WTC11 (cell line): ENCODE data around the gene AFM. TPM values are rescaled to one million over a fixed set of nuclear protein-coding genes. Genes with fewer than 3 reads are reported as not detected.

Source experiments
- ATAC-seq: fragments of 200-7000 bp; cut with Tn5 transposase; 2 replicates; pipeline ENCODE4 v1.10.0; 2021; ENCODE audit warnings: mild to moderate bottlenecking, moderate library complexity
- CTCF ChIA-PET: fragments of 300-600 bp; sonication (Branson Sonifier 250); formaldehyde crosslinking; loops from one replicate; lab custom pipeline; 2021; ENCODE audit warnings: antibody characterized with exemption; lab: Charles Lee
- POLR2A ChIA-PET: fragments of 350-600 bp; sonication (Branson Sonifier 250); formaldehyde crosslinking; loops from one replicate; lab custom pipeline; 2021; ENCODE audit warnings: antibody characterized with exemption; lab: Charles Lee
- DNase-seq: peaks from one replicate; pipeline ENCODE4 v3.0.0; 2021; ENCODE audit warnings: low spot score
- H3K27ac Mint-ChIP-seq: 2 replicates; pipeline ENCODE4 v1.8.0; 2021; ENCODE audit warnings: mixed read lengths
- H3K27me3 Mint-ChIP-seq: 2 replicates; pipeline ENCODE4 v1.8.0; 2021; ENCODE audit warnings: low read depth, mild to moderate bottlenecking, moderate library complexity, mixed read lengths
- H3K36me3 Mint-ChIP-seq: 2 replicates; pipeline ENCODE4 v1.8.0; 2021; ENCODE audit warnings: mixed read lengths
- H3K4me1 Mint-ChIP-seq: 2 replicates; pipeline ENCODE4 v1.8.0; 2022; ENCODE audit warnings: mixed read lengths
- H3K4me3 Mint-ChIP-seq: 2 replicates; pipeline ENCODE4 v1.8.0; 2021; ENCODE audit warnings: mild to moderate bottlenecking, moderate library complexity, mixed read lengths
- H3K9me3 Mint-ChIP-seq: 2 replicates; pipeline ENCODE4 v1.8.0; 2021; ENCODE audit warnings: mixed read lengths
- CBFB ChIP-seq: sonication (generic); formaldehyde crosslinking; IDR thresholded peaks from 2 replicates; pipeline ENCODE4 v1.8.1; 2022; ENCODE audit warnings: mild to moderate bottlenecking, low read depth, missing genetic modification reagents
- CREM ChIP-seq: sonication (generic); formaldehyde crosslinking; IDR thresholded peaks from 2 replicates; pipeline ENCODE4 v1.8.1; 2022; ENCODE audit warnings: mild to moderate bottlenecking, missing genetic modification reagents, moderate library complexity
- MXD4 ChIP-seq: fragments of 250-450 bp; sonication (Bioruptor Pico); IDR thresholded peaks from 2 replicates; pipeline ENCODE4 v1.8.0; 2021; ENCODE audit warnings: mild to moderate bottlenecking, moderate library complexity, borderline replicate concordance
- NFE2L1 ChIP-seq: sonication (generic); formaldehyde crosslinking; IDR thresholded peaks from 2 replicates; pipeline ENCODE4 v1.8.1; 2023; ENCODE audit warnings: missing genetic modification reagents
- NFYB ChIP-seq: sonication (generic); formaldehyde crosslinking; conservative IDR thresholded peaks from 2 replicates; pipeline ENCODE4 v1.8.0; 2022; ENCODE audit warnings: low read depth, missing genetic modification reagents
- SMAD3 ChIP-seq: sonication (generic); formaldehyde crosslinking; IDR thresholded peaks from 2 replicates; pipeline ENCODE4 v1.8.0; 2022; ENCODE audit warnings: missing genetic modification reagents, mild to moderate bottlenecking, borderline replicate concordance
- SOX15 ChIP-seq: fragments of 250-450 bp; sonication (Bioruptor Pico); IDR thresholded peaks from 2 replicates; pipeline ENCODE4 v1.9.0; 2021; ENCODE audit warnings: mild to moderate bottlenecking
- SP1 ChIP-seq: sonication (generic); formaldehyde crosslinking; conservative IDR thresholded peaks from 2 replicates; pipeline ENCODE4 v1.8.1; 2022; ENCODE audit warnings: missing genetic modification reagents
- TCF7 ChIP-seq: sonication (generic); formaldehyde crosslinking; IDR thresholded peaks from 2 replicates; pipeline ENCODE4 v1.8.0; 2022; ENCODE audit warnings: mild to moderate bottlenecking, low read depth, missing genetic modification reagents, moderate library complexity
- ZNF219 ChIP-seq: sonication (generic); formaldehyde crosslinking; IDR thresholded peaks from 2 replicates; pipeline ENCODE4 v1.8.0; 2023; ENCODE audit warnings: missing genetic modification reagents, mild to moderate bottlenecking, borderline replicate concordance
- ZNF263 ChIP-seq: sonication (generic); formaldehyde crosslinking; IDR thresholded peaks from 2 replicates; pipeline ENCODE4 v1.8.1; 2022; ENCODE audit warnings: low read depth, mild to moderate bottlenecking, moderate library complexity, missing genetic modification reagents
- ZNF396 ChIP-seq: fragments of 250-450 bp; sonication (Bioruptor Pico); IDR thresholded peaks from 2 replicates; pipeline ENCODE4 v1.8.0; 2021; ENCODE audit warnings: mild to moderate bottlenecking, moderate library complexity, borderline replicate concordance
- total RNA-seq: library from RNA; stranded (reverse); gene quantifications from 3 replicates; pipeline ENCODE4 v1.2.3, GENCODE V29; 2021
- TF ChIP-seq, protein P1 (sequence below): fragments of 250-450 bp; sonication (Bioruptor Pico); IDR thresholded peaks from 2 replicates; pipeline ENCODE4 v1.8.0; 2021; ENCODE audit warnings: mild to moderate bottlenecking
- TF ChIP-seq, protein P2 (sequence below): fragments of 250-450 bp; sonication (Bioruptor Pico); conservative IDR thresholded peaks from 2 replicates; pipeline ENCODE4 v1.9.0; 2021; ENCODE audit warnings: mild to moderate bottlenecking
- TF ChIP-seq, protein P3 (sequence below): sonication (generic); formaldehyde crosslinking; IDR thresholded peaks from 2 replicates; pipeline ENCODE4 v1.8.1; 2023; ENCODE audit warnings: mild to moderate bottlenecking, moderate library complexity, missing genetic modification reagents
- TF ChIP-seq, protein P4 (sequence below): sonication (generic); formaldehyde crosslinking; IDR thresholded peaks from 2 replicates; pipeline ENCODE4 v1.8.0; 2022; ENCODE audit warnings: mild to moderate bottlenecking, missing genetic modification reagents
- TF ChIP-seq, protein P5 (sequence below): sonication (generic); formaldehyde crosslinking; conservative IDR thresholded peaks from 2 replicates; pipeline ENCODE4 v1.8.1; 2022; ENCODE audit warnings: mild to moderate bottlenecking, missing genetic modification reagents
- TF ChIP-seq, protein P6 (sequence below): sonication (generic); formaldehyde crosslinking; IDR thresholded peaks from 2 replicates; pipeline ENCODE4 v1.8.1; 2023; ENCODE audit warnings: mild to moderate bottlenecking, missing genetic modification reagents, moderate library complexity
- TF ChIP-seq, protein P7 (sequence below): sonication (generic); formaldehyde crosslinking; IDR thresholded peaks from 2 replicates; pipeline ENCODE4 v1.8.1; 2023; ENCODE audit warnings: mild to moderate bottlenecking, missing genetic modification reagents, borderline replicate concordance

AFM gene
- total RNA-seq, 1 experiment from 2014 or later, result not detected

DNA sequence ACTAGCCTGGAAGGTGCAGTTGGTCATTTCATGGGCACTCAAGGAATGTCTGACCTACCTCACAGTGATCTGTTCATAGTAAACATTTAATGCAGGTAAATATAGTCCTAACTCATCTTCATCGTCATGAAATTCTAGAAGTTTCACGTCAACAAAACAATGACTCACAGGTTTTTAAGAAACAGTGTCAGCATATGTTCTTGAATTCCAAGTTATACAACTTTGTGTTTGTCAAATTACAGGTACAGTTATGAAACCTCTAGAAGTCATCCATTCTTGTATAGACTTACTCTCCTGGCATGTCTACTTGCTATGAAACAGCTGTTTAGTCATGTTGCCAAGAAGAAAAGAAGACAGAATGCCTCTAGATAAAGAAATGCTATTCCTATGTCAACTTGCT, 46.6 kb downstream of the AFM start:
- H3K27ac Mint-ChIP-seq, result no peak overlapping the region
- no peaks in the 10 kb centered on the region for H3K36me3 Mint-ChIP-seq
- DNase-seq (no peak), ATAC-seq (no peak)
- no peaks in the 10 kb centered on the region for H3K27me3 Mint-ChIP-seq
- TF ChIP-seq NFE2L1 (no peak), MXD4 (CRISPR knock-in tag) (no peak), TCF7 (CRISPR knock-in tag) (no peak), ZNF263 (CRISPR knock-in tag) (no peak)
- TF ChIP-seq, protein P1, sequence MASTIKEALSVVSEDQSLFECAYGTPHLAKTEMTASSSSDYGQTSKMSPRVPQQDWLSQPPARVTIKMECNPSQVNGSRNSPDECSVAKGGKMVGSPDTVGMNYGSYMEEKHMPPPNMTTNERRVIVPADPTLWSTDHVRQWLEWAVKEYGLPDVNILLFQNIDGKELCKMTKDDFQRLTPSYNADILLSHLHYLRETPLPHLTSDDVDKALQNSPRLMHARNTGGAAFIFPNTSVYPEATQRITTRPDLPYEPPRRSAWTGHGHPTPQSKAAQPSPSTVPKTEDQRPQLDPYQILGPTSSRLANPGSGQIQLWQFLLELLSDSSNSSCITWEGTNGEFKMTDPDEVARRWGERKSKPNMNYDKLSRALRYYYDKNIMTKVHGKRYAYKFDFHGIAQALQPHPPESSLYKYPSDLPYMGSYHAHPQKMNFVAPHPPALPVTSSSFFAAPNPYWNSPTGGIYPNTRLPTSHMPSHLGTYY (CRISPR knock-in tag), result no peak
- TF ChIP-seq, protein P2, sequence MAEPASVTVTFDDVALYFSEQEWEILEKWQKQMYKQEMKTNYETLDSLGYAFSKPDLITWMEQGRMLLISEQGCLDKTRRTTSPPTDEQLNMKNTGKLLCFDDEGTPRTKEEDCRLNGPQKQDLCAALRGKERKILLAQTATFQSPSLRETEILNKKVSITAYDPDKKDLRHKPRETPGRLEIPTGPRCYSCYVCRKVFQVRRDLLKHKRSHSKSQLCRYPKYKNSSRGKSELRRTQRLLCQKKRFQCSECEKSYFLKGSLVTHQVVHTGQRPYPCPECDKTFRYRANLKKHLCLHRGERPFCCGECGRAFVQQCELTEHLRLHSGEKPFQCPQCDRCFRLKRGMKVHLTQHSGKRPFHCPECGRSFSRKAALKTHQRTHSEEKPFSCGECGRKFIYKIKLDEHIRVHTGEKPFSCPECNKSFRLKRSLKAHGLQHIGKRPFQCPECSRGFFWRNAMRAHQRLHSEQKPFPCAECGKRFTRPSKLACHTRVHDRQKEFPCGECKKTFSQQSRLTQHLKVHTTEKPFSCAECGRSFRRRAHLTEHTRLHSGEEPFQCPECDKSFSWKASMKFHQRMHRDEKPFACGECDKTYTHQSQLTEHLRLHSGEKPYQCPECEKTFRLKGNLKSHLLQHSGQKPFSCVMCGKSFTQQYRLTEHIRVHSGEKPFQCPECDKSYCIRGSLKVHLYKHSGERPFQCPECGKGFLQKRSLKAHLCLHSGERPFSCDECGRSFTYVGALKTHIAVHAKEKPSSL (CRISPR knock-in tag), result no peak
- no peak overlapping the region for H3K4me3 Mint-ChIP-seq
- POLR2A ChIA-PET, result no interaction called here
- CTCF ChIA-PET, result no interaction called here
- H3K9me3 Mint-ChIP-seq, result no peaks in the 10 kb centered on the region
- H3K4me1 Mint-ChIP-seq, result no peaks in the 10 kb centered on the region

DNA sequence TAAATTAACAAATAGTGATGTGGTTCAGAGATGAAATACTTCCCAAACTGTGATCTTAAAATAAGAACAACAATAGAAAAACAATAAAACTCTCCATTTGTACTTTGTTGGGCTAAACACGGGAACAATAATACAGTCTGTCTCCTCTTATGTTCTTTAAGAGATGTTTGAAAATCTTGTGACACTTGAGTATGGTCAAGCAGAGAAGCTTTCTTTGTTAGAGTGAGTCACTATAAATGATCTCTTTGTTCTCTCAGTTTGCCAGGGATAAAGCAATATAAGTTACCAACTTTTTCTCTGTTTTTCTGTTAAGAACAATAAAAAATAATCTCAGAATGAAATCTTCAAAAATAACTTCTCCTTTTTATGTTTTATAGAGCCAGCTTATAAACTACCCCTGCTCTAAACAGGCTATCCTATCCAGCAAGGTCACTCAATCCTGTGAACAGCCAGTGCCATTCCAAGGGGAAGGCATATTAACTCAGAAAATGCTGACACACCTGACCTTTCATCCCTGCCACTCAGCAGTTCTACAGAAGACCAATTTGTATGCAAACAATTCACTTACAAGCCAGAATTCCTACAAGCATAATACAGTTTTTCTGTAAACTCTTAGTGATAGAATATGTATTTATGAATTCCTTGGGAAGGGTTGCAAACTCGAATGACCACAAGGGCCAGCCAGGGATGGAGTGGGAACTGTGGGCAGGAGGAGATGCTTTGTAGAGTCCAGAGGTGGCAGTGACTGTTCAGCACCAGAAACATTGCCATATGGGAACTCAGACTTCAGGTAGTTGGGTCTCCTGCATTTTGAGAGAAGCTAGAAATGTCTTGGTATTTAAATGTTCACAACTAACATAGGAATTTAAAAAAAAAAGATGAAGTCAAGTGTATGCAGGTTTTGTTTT, 52.2 kb downstream of the AFM start:
- DNase-seq (no peak), ATAC-seq (no peak)
- CTCF ChIA-PET, result no interaction called here
- no peaks in the 10 kb centered on the region for H3K27me3 Mint-ChIP-seq
- no peaks in the 10 kb centered on the region for H3K36me3 Mint-ChIP-seq
- no peaks in the 10 kb centered on the region for H3K4me1 Mint-ChIP-seq
- no peak overlapping the region for H3K27ac Mint-ChIP-seq
- H3K4me3 Mint-ChIP-seq, result no peak overlapping the region
- POLR2A ChIA-PET, result no interaction called here
- no peaks in the 10 kb centered on the region for H3K9me3 Mint-ChIP-seq
- TF ChIP-seq CBFB (CRISPR knock-in tag) (no peak), SOX15 (CRISPR knock-in tag) (no peak), NFYB (CRISPR knock-in tag) (no peak), SP1 (no peak), CREM (no peak), ZNF219 (CRISPR knock-in tag) (no peak), SMAD3 (no peak), ZNF396 (no peak)
- TF ChIP-seq, protein P3, sequence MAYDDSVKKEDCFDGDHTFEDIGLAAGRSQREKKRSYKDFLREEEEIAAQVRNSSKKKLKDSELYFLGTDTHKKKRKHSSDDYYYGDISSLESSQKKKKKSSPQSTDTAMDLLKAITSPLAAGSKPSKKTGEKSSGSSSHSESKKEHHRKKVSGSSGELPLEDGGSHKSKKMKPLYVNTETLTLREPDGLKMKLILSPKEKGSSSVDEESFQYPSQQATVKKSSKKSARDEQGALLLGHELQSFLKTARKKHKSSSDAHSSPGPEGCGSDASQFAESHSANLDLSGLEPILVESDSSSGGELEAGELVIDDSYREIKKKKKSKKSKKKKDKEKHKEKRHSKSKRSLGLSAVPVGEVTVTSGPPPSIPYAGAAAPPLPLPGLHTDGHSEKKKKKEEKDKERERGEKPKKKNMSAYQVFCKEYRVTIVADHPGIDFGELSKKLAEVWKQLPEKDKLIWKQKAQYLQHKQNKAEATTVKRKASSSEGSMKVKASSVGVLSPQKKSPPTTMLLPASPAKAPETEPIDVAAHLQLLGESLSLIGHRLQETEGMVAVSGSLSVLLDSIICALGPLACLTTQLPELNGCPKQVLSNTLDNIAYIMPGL (CRISPR knock-in tag), result no peak
- TF ChIP-seq, protein P4, sequence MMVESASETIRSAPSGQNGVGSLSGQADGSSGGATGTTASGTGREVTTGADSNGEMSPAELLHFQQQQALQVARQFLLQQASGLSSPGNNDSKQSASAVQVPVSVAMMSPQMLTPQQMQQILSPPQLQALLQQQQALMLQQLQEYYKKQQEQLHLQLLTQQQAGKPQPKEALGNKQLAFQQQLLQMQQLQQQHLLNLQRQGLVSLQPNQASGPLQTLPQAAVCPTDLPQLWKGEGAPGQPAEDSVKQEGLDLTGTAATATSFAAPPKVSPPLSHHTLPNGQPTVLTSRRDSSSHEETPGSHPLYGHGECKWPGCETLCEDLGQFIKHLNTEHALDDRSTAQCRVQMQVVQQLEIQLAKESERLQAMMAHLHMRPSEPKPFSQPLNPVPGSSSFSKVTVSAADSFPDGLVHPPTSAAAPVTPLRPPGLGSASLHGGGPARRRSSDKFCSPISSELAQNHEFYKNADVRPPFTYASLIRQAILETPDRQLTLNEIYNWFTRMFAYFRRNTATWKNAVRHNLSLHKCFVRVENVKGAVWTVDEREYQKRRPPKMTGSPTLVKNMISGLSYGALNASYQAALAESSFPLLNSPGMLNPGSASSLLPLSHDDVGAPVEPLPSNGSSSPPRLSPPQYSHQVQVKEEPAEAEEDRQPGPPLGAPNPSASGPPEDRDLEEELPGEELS (CRISPR knock-in tag), result no peak
- TF ChIP-seq, protein P5, sequence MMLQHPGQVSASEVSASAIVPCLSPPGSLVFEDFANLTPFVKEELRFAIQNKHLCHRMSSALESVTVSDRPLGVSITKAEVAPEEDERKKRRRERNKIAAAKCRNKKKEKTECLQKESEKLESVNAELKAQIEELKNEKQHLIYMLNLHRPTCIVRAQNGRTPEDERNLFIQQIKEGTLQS (CRISPR knock-in tag), result no peak
- TF ChIP-seq, protein P6, sequence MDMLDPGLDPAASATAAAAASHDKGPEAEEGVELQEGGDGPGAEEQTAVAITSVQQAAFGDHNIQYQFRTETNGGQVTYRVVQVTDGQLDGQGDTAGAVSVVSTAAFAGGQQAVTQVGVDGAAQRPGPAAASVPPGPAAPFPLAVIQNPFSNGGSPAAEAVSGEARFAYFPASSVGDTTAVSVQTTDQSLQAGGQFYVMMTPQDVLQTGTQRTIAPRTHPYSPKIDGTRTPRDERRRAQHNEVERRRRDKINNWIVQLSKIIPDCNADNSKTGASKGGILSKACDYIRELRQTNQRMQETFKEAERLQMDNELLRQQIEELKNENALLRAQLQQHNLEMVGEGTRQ, result no peak
- TF ChIP-seq, protein P7, sequence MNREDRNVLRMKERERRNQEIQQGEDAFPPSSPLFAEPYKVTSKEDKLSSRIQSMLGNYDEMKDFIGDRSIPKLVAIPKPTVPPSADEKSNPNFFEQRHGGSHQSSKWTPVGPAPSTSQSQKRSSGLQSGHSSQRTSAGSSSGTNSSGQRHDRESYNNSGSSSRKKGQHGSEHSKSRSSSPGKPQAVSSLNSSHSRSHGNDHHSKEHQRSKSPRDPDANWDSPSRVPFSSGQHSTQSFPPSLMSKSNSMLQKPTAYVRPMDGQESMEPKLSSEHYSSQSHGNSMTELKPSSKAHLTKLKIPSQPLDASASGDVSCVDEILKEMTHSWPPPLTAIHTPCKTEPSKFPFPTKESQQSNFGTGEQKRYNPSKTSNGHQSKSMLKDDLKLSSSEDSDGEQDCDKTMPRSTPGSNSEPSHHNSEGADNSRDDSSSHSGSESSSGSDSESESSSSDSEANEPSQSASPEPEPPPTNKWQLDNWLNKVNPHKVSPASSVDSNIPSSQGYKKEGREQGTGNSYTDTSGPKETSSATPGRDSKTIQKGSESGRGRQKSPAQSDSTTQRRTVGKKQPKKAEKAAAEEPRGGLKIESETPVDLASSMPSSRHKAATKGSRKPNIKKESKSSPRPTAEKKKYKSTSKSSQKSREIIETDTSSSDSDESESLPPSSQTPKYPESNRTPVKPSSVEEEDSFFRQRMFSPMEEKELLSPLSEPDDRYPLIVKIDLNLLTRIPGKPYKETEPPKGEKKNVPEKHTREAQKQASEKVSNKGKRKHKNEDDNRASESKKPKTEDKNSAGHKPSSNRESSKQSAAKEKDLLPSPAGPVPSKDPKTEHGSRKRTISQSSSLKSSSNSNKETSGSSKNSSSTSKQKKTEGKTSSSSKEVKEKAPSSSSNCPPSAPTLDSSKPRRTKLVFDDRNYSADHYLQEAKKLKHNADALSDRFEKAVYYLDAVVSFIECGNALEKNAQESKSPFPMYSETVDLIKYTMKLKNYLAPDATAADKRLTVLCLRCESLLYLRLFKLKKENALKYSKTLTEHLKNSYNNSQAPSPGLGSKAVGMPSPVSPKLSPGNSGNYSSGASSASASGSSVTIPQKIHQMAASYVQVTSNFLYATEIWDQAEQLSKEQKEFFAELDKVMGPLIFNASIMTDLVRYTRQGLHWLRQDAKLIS (CRISPR knock-in tag), result no peak
